ENCODE measurements around the gene STK11. TPM values are rescaled to one million over a fixed set of nuclear protein-coding genes. Genes with fewer than 3 reads are reported as not detected.

Gene STK11, protein sequence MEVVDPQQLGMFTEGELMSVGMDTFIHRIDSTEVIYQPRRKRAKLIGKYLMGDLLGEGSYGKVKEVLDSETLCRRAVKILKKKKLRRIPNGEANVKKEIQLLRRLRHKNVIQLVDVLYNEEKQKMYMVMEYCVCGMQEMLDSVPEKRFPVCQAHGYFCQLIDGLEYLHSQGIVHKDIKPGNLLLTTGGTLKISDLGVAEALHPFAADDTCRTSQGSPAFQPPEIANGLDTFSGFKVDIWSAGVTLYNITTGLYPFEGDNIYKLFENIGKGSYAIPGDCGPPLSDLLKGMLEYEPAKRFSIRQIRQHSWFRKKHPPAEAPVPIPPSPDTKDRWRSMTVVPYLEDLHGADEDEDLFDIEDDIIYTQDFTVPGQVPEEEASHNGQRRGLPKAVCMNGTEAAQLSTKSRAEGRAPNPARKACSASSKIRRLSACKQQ
- total RNA-seq: 10 to 100 TPM; 22.8 to 71.8 (median 31.9) TPM

DNA sequence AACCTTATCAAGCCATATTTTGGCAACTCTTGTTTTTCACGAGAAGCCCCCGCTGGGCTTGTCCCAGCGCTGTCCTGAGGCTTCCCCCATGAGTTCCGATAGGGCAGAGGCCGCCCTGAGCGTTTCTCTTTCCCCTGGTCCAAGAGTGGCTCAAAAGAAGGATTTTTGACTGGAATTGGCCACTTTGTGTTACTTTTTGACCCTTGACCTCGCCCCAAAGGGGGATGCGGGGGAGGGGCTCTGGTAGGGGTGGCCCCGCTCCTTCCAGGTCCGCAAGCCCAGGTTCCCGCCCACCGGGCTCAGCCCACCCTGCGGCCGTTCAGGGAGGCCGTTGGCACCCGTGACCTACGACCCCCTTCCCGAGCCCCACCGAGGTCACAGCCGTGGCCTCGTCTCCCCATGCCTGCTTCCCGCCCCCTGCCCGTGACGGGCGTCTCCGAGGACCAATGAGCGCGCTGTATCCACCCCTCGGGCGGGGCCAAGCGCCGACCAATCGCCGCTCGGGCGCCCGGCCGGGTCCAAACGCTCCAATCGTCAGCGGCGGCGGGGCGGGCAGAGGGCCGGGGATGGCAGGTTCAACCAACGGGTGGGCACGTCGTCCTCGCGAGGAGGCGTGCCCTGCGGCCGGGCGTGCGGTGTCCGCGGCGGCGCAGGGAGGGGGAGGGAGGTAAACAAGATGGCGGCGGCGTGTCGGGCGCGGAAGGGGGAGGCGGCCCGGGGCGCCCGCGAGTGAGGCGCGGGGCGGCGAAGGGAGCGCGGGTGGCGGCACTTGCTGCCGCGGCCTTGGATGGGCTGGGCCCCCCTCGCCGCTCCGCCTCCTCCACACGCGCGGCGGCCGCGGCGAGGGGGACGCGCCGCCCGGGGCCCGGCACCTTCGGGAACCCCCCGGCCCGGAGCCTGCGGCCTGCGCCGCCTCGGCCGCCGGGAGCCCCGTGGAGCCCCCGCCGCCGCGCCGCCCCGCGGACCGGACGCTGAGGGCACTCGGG is at the start of gene STK11:
Gene STK11, plus strand, starts transcription at position 665 of the 986 bp plus-strand sequence. CDS start 1,136 bp downstream, outside the sequence.
- TF ChIP-seq, protein P1, sequence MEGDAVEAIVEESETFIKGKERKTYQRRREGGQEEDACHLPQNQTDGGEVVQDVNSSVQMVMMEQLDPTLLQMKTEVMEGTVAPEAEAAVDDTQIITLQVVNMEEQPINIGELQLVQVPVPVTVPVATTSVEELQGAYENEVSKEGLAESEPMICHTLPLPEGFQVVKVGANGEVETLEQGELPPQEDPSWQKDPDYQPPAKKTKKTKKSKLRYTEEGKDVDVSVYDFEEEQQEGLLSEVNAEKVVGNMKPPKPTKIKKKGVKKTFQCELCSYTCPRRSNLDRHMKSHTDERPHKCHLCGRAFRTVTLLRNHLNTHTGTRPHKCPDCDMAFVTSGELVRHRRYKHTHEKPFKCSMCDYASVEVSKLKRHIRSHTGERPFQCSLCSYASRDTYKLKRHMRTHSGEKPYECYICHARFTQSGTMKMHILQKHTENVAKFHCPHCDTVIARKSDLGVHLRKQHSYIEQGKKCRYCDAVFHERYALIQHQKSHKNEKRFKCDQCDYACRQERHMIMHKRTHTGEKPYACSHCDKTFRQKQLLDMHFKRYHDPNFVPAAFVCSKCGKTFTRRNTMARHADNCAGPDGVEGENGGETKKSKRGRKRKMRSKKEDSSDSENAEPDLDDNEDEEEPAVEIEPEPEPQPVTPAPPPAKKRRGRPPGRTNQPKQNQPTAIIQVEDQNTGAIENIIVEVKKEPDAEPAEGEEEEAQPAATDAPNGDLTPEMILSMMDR (IDR thresholded peaks at IDR 0.05; ENCODE audit: low read depth): no peak

DNA sequence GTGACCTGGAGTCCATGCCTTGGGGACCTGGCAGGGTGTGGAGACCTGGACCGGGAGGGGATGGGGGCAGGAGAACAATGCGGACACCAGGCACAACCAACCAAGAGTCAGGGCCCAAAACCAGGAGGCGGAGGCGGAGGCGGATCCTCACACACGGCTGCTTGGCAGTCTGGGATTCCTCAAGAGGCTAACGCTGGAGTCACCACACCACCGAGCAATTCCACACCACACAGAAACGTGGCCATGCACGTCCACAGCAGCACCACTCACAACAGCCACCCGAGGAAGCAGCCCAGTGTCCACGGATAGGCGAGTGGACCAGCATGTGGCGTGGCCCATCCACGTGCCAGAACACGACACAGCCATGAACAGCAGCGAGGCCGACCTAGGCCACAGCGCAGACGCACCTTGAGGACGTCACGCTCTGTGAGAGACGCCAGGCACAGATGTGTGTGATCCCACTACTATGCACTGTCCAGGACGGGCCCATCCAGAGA is 49.2 kb upstream of the STK11 start:
- TF ChIP-seq, protein P1 (IDR thresholded peaks at IDR 0.05; ENCODE audit: low read depth): no peak

- TF ChIP-seq, protein P1 (IDR thresholded peaks at IDR 0.05; ENCODE audit: low read depth): no peak
Measured at GRCh38 chr19:1156830-1157615, 48.6 kb upstream of the STK11 start.

DNA sequence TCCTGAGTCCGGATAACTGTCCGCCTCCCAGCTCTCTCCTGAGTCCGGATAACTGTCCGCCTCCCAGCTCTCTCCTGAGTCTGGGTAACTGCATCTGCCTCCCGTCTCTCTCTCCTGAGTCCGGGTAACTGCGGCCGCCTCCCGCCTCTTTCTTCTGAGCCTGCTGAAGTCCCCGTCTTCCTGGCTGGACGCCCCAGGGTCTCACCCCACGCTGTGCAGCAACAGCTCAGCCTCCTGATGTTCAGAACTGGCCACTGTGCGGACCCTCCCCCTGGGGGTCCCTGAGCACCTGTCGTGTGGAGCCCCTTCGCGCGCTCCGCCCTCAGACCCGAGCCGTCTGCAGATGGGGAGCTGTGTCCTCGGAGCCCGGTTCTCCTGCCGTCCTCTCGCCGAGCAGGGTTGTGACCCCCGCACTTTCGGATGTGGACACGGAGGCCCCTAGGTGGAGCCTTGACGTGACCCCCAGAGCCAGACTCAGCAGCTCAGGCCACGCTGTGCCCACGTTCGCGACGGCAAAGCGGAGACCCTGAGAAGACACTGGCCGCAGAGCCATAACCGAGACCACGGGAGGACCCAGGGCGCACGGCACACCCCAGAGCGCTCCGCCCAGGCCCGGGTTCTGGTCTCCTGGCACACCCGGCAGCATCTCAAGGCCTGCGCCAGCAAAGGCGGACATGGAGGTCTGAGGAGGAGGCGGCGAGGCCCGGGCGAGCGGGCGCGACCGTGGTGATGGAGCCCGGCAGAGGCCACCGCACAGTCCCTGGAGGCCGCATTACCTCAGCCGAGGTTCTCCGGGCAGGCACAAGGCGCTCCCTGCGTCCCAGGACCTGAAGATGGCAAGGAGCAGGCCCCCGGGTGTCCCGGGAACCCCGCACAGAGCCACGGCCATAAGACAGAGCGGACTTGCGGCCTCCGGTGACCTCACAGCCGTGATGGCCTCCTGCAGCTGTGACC is 47.4 kb upstream of the STK11 start:
- TF ChIP-seq, protein P1 (IDR thresholded peaks at IDR 0.05; ENCODE audit: low read depth): no peak

GRCh38 chr19:1158885-1159448 is 46.6 kb upstream of the STK11 start:
- TF ChIP-seq, protein P1 (IDR thresholded peaks at IDR 0.05; ENCODE audit: low read depth): no peak

Data from subcutaneous adipose tissue (tissue), 4 donors.